GM12865 (cell line): ENCODE data around the gene TUBA1B.
"Not testable (repeated sequence)": the region's sequence is repeated elsewhere in the genome, so short reads cannot be mapped to it uniquely, and the experiment has no call there.

Experiments used
- DNase-seq: peaks from one replicate; pipeline ENCODE4 v3.0.0; 2010; ENCODE audit warnings: low read depth
- H3K4me3 ChIP-seq: 2 replicates; pipeline ENCODE4 v1.5.1; 2011; ENCODE audit warnings: mild to moderate bottlenecking, low read depth, low read length, control low read depth
- TF ChIP-seq, protein P1 (sequence below): IDR thresholded peaks from 2 replicates; pipeline ENCODE4 v1.5.1; 2011; ENCODE audit warnings: low read length, control low read depth, low read depth, inconsistent platforms; ENCODE audit not compliant: insufficient read depth; ENCODE audit errors: missing control alignments

TUBA1B gene

DNA sequence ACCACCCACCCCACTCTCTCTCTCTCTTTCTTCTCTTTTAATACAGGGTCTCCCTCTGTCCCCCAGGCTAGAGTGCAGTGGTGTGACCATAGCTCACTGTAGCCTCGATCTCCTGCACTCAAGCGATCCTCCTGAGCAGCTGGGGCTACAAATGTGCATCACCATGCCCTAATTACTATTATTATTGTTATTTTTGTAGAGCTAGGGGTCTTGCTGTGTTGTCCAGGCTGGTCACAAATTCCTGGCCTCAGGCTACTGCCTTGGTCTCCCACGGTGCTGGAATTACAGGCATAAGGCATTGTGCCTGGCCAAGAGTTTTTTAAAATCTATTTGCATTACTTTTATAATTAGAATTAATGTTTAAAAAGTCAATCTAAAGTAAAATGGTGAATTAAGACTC lies 23.0 kb upstream of the TUBA1B start:
- TF ChIP-seq, protein P1, sequence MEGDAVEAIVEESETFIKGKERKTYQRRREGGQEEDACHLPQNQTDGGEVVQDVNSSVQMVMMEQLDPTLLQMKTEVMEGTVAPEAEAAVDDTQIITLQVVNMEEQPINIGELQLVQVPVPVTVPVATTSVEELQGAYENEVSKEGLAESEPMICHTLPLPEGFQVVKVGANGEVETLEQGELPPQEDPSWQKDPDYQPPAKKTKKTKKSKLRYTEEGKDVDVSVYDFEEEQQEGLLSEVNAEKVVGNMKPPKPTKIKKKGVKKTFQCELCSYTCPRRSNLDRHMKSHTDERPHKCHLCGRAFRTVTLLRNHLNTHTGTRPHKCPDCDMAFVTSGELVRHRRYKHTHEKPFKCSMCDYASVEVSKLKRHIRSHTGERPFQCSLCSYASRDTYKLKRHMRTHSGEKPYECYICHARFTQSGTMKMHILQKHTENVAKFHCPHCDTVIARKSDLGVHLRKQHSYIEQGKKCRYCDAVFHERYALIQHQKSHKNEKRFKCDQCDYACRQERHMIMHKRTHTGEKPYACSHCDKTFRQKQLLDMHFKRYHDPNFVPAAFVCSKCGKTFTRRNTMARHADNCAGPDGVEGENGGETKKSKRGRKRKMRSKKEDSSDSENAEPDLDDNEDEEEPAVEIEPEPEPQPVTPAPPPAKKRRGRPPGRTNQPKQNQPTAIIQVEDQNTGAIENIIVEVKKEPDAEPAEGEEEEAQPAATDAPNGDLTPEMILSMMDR, result no peak
- no peak overlapping the region for H3K4me3 ChIP-seq

DNA sequence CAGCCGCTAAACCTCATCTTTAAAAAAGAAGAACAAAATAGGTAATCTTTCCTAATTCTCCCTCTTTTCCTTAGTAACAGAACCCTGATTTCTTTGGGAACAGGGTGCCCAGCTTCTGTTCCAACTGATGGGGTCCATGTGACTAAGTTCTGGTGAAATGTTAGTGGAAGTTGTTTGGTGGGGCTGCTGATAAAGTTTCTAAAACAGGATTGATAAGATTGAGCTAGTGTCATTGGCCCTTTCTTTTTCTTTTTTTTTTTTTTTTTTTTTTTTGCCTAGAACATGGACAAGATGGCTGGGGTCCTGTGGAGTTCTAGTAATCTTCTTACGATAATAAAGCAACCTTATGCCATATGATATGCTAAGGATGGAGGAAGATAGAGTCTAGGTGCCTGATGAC lies 16.2 kb upstream of the TUBA1B start:
- H3K4me3 ChIP-seq, result no peak overlapping the region
- TF ChIP-seq, protein P1, result no peak

More for the DNA sequence above, 23.0 kb upstream of the TUBA1B start:
- no peak for DNase-seq

DNA sequence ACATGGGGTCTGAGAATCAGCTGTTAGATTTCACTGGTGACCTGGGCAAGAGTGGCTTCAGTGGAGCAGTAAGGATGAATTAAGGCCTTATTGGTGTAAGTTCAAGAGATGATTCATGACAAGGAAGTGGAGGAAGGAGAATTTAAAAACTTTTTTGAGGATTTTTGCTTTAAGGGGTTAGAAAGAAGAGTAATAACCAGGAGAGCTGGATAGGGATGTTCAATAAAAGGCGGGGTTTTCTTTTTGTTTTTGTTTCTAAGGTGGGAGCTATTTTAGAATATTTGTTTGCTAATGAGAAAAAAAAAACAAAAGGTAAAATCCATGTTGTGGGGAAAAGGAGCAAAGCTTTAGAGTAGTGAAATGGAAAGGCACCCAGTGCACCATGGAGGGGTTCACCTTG lies 15.2 kb upstream of the TUBA1B start:
- DNase-seq, result no peak
- no peak overlapping the region for H3K4me3 ChIP-seq
- TF ChIP-seq, protein P1, result no peak

More for the DNA sequence above, 16.2 kb upstream of the TUBA1B start:
- DNase-seq, result no peak

DNA sequence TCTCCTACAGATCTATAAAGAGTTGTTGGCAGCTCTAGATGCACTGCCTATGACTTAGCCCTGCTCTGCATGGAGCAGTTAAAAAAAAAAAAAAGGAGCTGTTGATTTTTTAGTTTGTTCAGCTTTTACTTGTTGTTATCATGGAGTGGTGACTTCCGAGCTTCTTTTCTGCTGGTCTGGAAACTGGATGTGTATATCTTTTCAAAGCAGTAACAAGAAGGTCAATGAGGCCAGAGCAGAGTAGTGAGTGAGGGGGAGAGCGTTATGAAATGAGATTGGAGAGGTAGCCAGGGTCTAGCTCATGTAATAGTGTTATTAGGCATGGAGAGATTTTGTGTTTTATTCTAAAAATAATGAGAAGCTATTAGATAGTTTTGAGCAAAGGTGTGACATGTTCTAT lies 13.2 kb upstream of the TUBA1B start:
- no peak for DNase-seq
- H3K4me3 ChIP-seq, result no peak overlapping the region
- TF ChIP-seq, protein P1, result no peak

DNA sequence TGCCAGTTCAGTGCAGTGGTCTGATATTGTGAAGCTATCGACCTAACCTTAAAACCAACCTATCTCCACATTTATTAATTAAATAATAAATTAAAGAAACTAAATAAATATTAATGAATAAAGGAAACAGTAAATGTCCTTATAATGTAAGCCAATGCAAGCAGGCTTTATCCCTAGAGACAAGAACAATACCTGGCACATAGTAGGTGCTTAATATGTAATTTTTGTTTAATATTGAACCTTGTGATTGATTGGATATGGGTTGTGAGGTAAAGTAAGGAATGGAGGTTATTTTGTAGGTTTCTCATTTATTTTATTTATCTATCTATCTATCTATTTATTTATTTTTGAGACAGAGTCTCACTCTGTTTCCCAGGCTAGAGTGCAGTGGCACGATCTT lies 7.8 kb upstream of the TUBA1B start:
- DNase-seq, result no peak
- no peak overlapping the region for H3K4me3 ChIP-seq
- TF ChIP-seq, protein P1, result no peak

DNA sequence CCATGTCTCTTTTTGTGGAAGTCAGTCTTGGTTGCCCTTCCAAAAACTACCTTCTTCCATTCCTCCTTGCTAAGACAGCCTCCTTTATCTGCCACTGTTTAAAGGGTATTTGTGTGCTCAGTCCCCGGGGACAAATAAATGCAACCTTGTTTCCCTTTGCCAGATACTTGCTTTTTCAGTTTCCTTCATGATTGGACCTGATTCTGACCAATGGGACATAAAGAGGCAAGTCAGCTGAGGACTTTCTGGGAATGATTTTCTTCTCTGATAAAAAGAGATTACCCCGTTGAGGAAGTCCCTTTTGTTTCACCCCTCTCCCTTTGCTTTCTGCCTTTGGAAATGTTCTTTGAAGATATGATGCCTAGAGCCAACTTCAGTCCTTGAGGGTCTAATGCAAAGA lies 7.4 kb upstream of the TUBA1B start:
- no peak for DNase-seq
- TF ChIP-seq, protein P1, result no peak

DNA sequence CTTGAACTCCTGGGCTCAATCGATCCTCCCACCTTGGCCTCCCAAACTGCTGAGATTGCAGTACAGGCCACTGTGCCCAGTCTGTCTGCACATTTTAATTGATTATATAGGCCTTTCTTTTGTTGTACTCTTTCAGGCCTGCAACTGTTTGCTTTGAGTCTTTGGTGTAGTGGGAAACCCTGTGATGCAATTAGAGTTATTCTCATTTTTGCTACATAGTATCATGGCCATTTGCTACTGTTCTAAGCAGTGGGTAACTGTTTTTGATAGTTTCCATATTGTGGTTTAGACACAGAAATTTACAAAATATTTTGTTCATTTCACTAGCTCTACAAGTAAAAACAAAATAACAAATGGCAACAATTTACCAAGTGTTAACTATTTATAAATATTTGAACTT lies 6.3 kb upstream of the TUBA1B start:
- no peak overlapping the region for H3K4me3 ChIP-seq
- no peak for DNase-seq
- TF ChIP-seq, protein P1, result no peak

More for the DNA sequence above, 7.4 kb upstream of the TUBA1B start:
- no peak overlapping the region for H3K4me3 ChIP-seq

DNA sequence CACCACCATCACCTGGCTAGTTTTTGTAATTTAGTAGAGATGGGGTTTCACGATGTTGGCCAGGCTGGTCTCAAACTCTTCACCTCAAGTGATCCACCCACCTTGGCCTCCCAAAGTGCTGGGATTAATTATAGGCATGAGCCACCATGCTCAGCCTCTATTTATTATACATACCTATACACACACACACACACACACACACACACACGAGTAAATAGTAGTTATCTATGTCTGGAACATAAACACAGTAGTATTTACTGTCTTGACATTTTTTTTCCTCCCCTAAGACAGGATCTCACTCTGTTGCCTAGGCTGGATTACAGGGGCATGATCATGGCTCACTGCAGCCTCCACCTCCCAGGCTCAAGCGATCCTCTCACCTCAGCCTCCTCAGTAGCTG lies 5.8 kb upstream of the TUBA1B start:
- not testable (repeated sequence) for H3K4me3 ChIP-seq, DNase-seq
